GM12878 (cell line): ENCODE measurements around the gene BMPR1B. TPM values are rescaled to one million over a fixed set of nuclear protein-coding genes. Genes with fewer than 3 reads are reported as not detected.

Experiments
- ATAC-seq: fragments of 200-7000 bp; cut with Tn5 transposase; 3 replicates; pipeline ENCODE4 v1.9.1; 2020; ENCODE audit warnings: mild to moderate bottlenecking, moderate library complexity
- BruUV-seq: library from RNA; stranded (reverse); fragments of 400-500 nt; replicated peaks from 2 replicates; lab custom pipeline; 2021; lab: Mats Ljungman, UMichigan
- CTCF ChIA-PET: fragments of 300-600 bp; sonication (Branson Sonifier 250); formaldehyde crosslinking; extraction: SDS; loops from one replicate; lab custom pipeline; 2021; ENCODE audit warnings: inconsistent platforms; lab: Yijun Ruan, JAX
- POLR2A ChIA-PET: fragments of 350-600 bp; formaldehyde crosslinking; extraction: SDS; loops from one replicate; lab custom pipeline; 2021; ENCODE audit warnings: inconsistent platforms; lab: Charles Lee
- RAD21 ChIA-PET: fragments of 300-600 bp; sonication (Branson Sonifier 250); formaldehyde crosslinking; loops from one replicate; lab custom pipeline; 2023; ENCODE audit warnings: antibody characterized with exemption; ENCODE audit not compliant: unreplicated experiment; lab: Charles Lee
- SMC1A ChIA-PET: fragments of 300-600 bp; sonication (Branson Sonifier 250); formaldehyde crosslinking; loops from one replicate; lab custom pipeline; 2023; ENCODE audit not compliant: unreplicated experiment, uncharacterized antibody; lab: Charles Lee
- DNase-seq: peaks from one replicate; pipeline ENCODE4 v3.0.0-alpha.2; 2011; ENCODE audit warnings: low read depth, low spot score
- FAIRE-seq: peaks from 3 replicates; lab custom pipeline; 2011; peaks lifted over from hg19 to GRCh38; lab: Jason Lieb, UNC
- H2AFZ ChIP-seq: 2 replicates; pipeline ENCODE4 v1.6.0; 2011; ENCODE audit warnings: low read depth, low read length, control low read depth; ENCODE audit not compliant: control insufficient read depth
- H3K27ac ChIP-seq: 2 replicates; pipeline ENCODE4 v1.5.1; 2011; ENCODE audit warnings: control low read depth; ENCODE audit not compliant: control insufficient read depth, insufficient read depth
- H3K27me3 ChIP-seq, 2 experiments: replicated peaks in 1 of 2; 2 replicates each; pipeline versions ENCODE4 v1.6.0 to v1.6.1; 2011; ENCODE audit warnings: low read length in 1 of 2; ENCODE audit not compliant: control insufficient read depth in 2 of 2, insufficient read depth in 2 of 2
- H3K36me3 ChIP-seq, 2 experiments: 2 replicates each; pipeline ENCODE4 v1.5.1; 2011; ENCODE audit warnings: low read length in 1 of 2; ENCODE audit not compliant: control insufficient read depth in 2 of 2, insufficient read depth in 2 of 2
- H3K4me1 ChIP-seq: 2 replicates; pipeline ENCODE4 v1.6.1; 2011; ENCODE audit warnings: mild to moderate bottlenecking, low read length, moderate library complexity, mixed read lengths; ENCODE audit not compliant: control insufficient read depth, insufficient read depth
- H3K4me2 ChIP-seq: 2 replicates; pipeline ENCODE4 v1.6.0; 2011; ENCODE audit warnings: control low read depth; ENCODE audit not compliant: control insufficient read depth, insufficient read depth
- H3K4me3 ChIP-seq: fragments of 200-600 bp; sonication (generic); 2 replicates; pipeline ENCODE4 v1.5.1; 2016
- H3K79me2 ChIP-seq: 2 replicates; pipeline ENCODE4 v1.6.0; 2011; ENCODE audit warnings: low read length; ENCODE audit not compliant: control insufficient read depth, insufficient read depth
- H3K9ac ChIP-seq: 2 replicates; pipeline ENCODE4 v1.8.0; 2011; ENCODE audit warnings: low read length, control low read depth, mixed read lengths; ENCODE audit not compliant: control insufficient read depth, insufficient read depth
- H3K9me3 ChIP-seq: replicated peaks from 3 replicates; pipeline ENCODE4 v1.5.1; 2011; ENCODE audit warnings: mild to moderate bottlenecking, low read length; ENCODE audit not compliant: control insufficient read depth, insufficient read depth
- H4K20me1 ChIP-seq: 2 replicates; pipeline ENCODE4 v1.6.0; 2011; ENCODE audit not compliant: control insufficient read depth, insufficient read depth
- CEBPB ChIP-seq, 2 experiments: fragments of 150-350 bp in 1 of 2; IDR thresholded peaks; 2 replicates each; pipeline ENCODE4 v1.6.1; 2012 to 2014; ENCODE audit warnings: low read depth in 2 of 2, low read length in 2 of 2, borderline replicate concordance in 1 of 2, inconsistent platforms in 1 of 2
- CHD4 ChIP-seq: fragments of 200-600 bp; sonication (generic); IDR thresholded peaks from 2 replicates; pipeline ENCODE4 v1.6.1; 2016; ENCODE audit warnings: mild to moderate bottlenecking
- IRF5 ChIP-seq: fragments of 450-650 bp; IDR thresholded peaks from 2 replicates; pipeline ENCODE4 v1.6.1; 2017; ENCODE audit warnings: borderline replicate concordance
- PKNOX1 ChIP-seq: fragments of 450-650 bp; IDR thresholded peaks from 2 replicates; pipeline ENCODE4 v1.6.1; 2016; ENCODE audit warnings: mild to moderate bottlenecking
- POLR2A ChIP-seq: IDR thresholded peaks from 2 replicates; pipeline ENCODE4 v1.6.1; 2011; ENCODE audit warnings: low read depth, mild to moderate bottlenecking, low read length
- RB1 ChIP-seq: fragments of 450-650 bp; formaldehyde crosslinking; IDR thresholded peaks from 2 replicates; pipeline ENCODE4 v1.6.1; 2017; ENCODE audit warnings: mild to moderate bottlenecking, borderline replicate concordance
- TCF12 ChIP-seq: IDR thresholded peaks from 2 replicates; pipeline ENCODE4 v1.6.1; 2011; ENCODE audit warnings: low read depth, mild to moderate bottlenecking, low read length
- ZNF24 ChIP-seq: fragments of 450-650 bp; IDR thresholded peaks from 2 replicates; pipeline ENCODE4 v1.6.1; 2017; ENCODE audit warnings: antibody characterized with exemption, mild to moderate bottlenecking
- WGBS: methylation state at CpG from one replicate; pipeline ENCODE4 v1.1.6; 2016; ENCODE audit warnings: low lambda C conversion rate; ENCODE audit not compliant: insufficient replicate concordance, insufficient coverage; ENCODE audit errors: missing lambda C conversion rate; 5-methylcytosine and 5-hydroxymethylcytosine counted together
- in situ Hi-C: fragments of 300-500 bp; cut with MboI; formaldehyde crosslinking; loops from 9 replicates; pipeline ENCODE4 v1.14.3; 2018; ENCODE audit warnings: mixed read lengths
- intact Hi-C: fragments of 100-400 bp; cut with micrococcal nuclease; formaldehyde crosslinking; loops from one replicate; pipeline ENCODE4 v1.14.2; 2022; ENCODE audit not compliant: unreplicated experiment
- polyA plus RNA-seq, 11 experiments: library from polyadenylated mRNA; depleted of rRNA in 4 of 11; unstranded in 6 of 11; stranded (reverse) in 5 of 11; fragments of >200 nt; fragmentation: Nextera tagmentation in 4 of 11; fragmentation: Illumina TruSeq in 1 of 11; extraction: Ambion mirVana in 4 of 11; extraction: Trizol in 1 of 11; gene quantifications; 1 replicate in 1 of 11; 2 replicates in 10 of 11; pipeline versions ENCODE4 v1.2.1 to v1.2.3, GENCODE V29; 2011 to 2016; ENCODE audit warnings: inconsistent platforms in 2 of 11, missing spikeins in 2 of 11, low read depth in 1 of 11
- total RNA-seq, 4 experiments: library from RNA; depleted of rRNA in 3 of 4; stranded (reverse); fragments of >200 nt in 3 of 4; fragmentation: Illumina TruSeq in 1 of 4; extraction: Trizol in 1 of 4; gene quantifications; 2 replicates each; pipeline versions ENCODE4 v1.2.1 to v1.2.3, GENCODE V29; 2013 to 2021
- TF ChIP-seq, protein P1 (sequence below): fragments of 450-650 bp; IDR thresholded peaks from 2 replicates; pipeline ENCODE4 v1.6.1; 2017; ENCODE audit warnings: mild to moderate bottlenecking

The BMPR1B gene
- total and polyA plus RNA-seq, 10 of the 15 experiments (the other 5 are each of a cell fraction or from before 2014, with no cell fraction given): not detected

DNA sequence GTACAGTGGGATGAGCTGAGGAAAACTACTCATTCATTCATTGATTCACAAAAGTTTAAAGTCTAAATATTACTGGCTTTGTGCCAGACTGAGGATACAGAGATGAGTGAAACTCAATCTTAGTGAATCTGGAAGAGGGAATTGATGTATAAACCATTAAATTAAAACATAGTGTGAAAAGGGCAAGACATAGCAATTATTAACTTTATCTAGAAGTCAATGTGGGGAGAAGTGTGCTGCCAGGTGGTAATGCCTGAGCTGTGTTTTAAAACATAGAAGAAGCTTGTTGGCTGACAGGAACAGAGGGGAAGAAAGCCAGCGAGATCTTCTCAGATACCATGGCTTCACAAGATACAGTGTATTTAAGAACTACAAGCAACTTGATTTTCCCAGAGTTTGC lies 153.4 kb downstream of the BMPR1B start:
- FAIRE-seq: no peak
- SMC1A ChIA-PET: no interaction called here

More for the DNA sequence above, 153.4 kb downstream of the BMPR1B start:
- in situ Hi-C loops: no loop called here
- Histone ChIP-seq H3K9ac (no peak overlapping the region), H3K9me3 (no peaks in the 10 kb centered on the region), H3K4me2 (no peak overlapping the region), H3K36me3 (no peaks in the 10 kb centered on the region), H3K27ac (no peak overlapping the region), H2AFZ (no peak overlapping the region), H3K27me3 (no peaks in the 10 kb centered on the region)
- ChIA-PET RAD21 (no interaction called here), CTCF (no interaction called here), POLR2A (no interaction called here)
- 0% methylated on average over 1 of the region's 1 CpG for WGBS
- BruUV-seq: no TSS peak
- TF ChIP-seq IRF5 (no peak), ZNF24 (no peak), CHD4 (no peak), TCF12 (no peak), POLR2A (no peak), PKNOX1 (no peak), CEBPB (IDR thresholded peaks at IDR 0.05; ENCODE audit: borderline replicate concordance in 1 of 2, low read depth in 2 of 2, low read length in 2 of 2) (no peak), RB1 (no peak)
- TF ChIP-seq, protein P1, sequence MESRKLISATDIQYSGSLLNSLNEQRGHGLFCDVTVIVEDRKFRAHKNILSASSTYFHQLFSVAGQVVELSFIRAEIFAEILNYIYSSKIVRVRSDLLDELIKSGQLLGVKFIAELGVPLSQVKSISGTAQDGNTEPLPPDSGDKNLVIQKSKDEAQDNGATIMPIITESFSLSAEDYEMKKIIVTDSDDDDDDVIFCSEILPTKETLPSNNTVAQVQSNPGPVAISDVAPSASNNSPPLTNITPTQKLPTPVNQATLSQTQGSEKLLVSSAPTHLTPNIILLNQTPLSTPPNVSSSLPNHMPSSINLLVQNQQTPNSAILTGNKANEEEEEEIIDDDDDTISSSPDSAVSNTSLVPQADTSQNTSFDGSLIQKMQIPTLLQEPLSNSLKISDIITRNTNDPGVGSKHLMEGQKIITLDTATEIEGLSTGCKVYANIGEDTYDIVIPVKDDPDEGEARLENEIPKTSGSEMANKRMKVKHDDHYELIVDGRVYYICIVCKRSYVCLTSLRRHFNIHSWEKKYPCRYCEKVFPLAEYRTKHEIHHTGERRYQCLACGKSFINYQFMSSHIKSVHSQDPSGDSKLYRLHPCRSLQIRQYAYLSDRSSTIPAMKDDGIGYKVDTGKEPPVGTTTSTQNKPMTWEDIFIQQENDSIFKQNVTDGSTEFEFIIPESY: no peak
- TF ChIP-seq, all 136 proteins: peak for 0
- ATAC-seq (no peak), DNase-seq (no peak)
- Histone ChIP-seq H3K79me2 (no peaks in the 10 kb centered on the region), H3K4me3 (no peak overlapping the region), H4K20me1 (no peaks in the 10 kb centered on the region), H3K4me1 (no peaks in the 10 kb centered on the region)
- intact Hi-C loops: no loop called here
